Peyer's patch (tissue), 4 donors: Measurements from ENCODE around the gene SWAP70. TPM values are rescaled to one million over a fixed set of nuclear protein-coding genes. Genes with fewer than 3 reads are reported as not detected.
"Not testable (repeated sequence)": the region's sequence is repeated elsewhere in the genome, so short reads cannot be mapped to it uniquely, and the experiment has no call there.

ENCODE experiments used
- DNase-seq, 3 donors: peaks; one replicate each; pipeline ENCODE4 v3.0.0-alpha.2; 2017 to 2019
- H3K27ac ChIP-seq, 4 donors: fragments of 200-600 bp; sonication (generic); one replicate each; pipeline ENCODE4 v1.5.1; 2016 to 2019
- H3K27me3 ChIP-seq, 2 donors: fragments of 200-600 bp; sonication (generic); one replicate each; pipeline ENCODE4 v1.5.1; 2019
- H3K36me3 ChIP-seq, 3 donors: fragments of 200-600 bp; sonication (generic); one replicate each; pipeline ENCODE4 v1.5.1; 2016 to 2019
- H3K4me1 ChIP-seq, 4 donors: fragments of 200-600 bp; sonication (generic); one replicate each; pipeline ENCODE4 v1.5.1; 2016 to 2019
- H3K4me3 ChIP-seq, 4 donors: fragments of 200-600 bp; sonication (generic); 1 replicate in 3 of 4; 2 replicates in 1 of 4; pipeline ENCODE4 v1.5.1; 2016 to 2019; ENCODE audit warnings: mild to moderate bottlenecking in 1 of 4
- H3K9me3 ChIP-seq, 4 donors: fragments of 200-600 bp; sonication (generic); one replicate each; pipeline ENCODE4 v1.5.1; 2016 to 2019; ENCODE audit warnings: mild to moderate bottlenecking in 1 of 4
- POLR2A ChIP-seq, 2 donors: fragments of 450-650 bp; IDR thresholded peaks; one replicate each; pipeline ENCODE4 v1.5.1; 2017; ENCODE audit warnings: antibody characterized with exemption in 2 of 2, mild to moderate bottlenecking in 2 of 2, moderate library complexity in 2 of 2
- total RNA-seq, 4 donors: library from RNA; depleted of rRNA; stranded (reverse); fragments of >200 nt; gene quantifications; one replicate each; pipeline ENCODE4 v1.1.0, GENCODE V29; 2016
- TF ChIP-seq, protein P1 (sequence below), 6 experiments: fragments of 450-650 bp in 4 of 6; fragments of 200-600 bp in 2 of 6; sonication (generic) in 1 of 6; IDR thresholded peaks; one replicate each; pipeline ENCODE4 v1.5.1; 2017 to 2019; ENCODE audit warnings: antibody characterized with exemption in 6 of 6, mild to moderate bottlenecking in 3 of 6, moderate library complexity in 1 of 6

The SWAP70 gene
- total RNA-seq, 4 donors from 2014 or later = 16.8 to 62.7 (median 26.1) TPM

DNA sequence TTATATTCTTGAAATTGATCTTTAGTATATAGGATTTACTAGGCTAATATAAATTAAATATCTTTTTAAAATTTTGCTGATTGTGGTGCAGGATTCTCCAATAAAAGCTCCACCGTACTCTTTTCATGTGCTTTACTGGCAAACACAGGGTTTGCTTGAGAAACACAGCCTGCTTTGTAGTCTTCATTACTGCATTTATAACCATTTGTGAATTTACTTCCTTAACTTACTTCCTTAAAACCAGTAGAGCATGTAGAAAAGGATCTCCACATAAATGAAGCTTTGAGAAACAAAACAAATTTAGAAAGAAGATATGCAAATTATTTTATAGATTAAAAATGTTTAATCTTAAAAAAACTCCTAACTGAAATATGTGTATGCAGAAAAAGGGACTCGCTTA is 28.8 kb downstream of the SWAP70 start:
- H3K4me3 ChIP-seq = no peak overlapping the region
- H3K36me3 ChIP-seq = peaks cover 0 to 19% (median 0%) of the 10 kb centered on the region in 3 donors
- H3K4me1 ChIP-seq = peaks cover 0 to 29% (median 18%) of the 10 kb centered on the region in 4 donors
- H3K27ac ChIP-seq = peak overlapping the region in 3 of 4 donors; percentile 13 to 79 (median 78)
- no peaks in the 10 kb centered on the region for H3K9me3 ChIP-seq
- no peak for DNase-seq
- H3K27me3 ChIP-seq = no peaks in the 10 kb centered on the region
- TF ChIP-seq, protein P1, sequence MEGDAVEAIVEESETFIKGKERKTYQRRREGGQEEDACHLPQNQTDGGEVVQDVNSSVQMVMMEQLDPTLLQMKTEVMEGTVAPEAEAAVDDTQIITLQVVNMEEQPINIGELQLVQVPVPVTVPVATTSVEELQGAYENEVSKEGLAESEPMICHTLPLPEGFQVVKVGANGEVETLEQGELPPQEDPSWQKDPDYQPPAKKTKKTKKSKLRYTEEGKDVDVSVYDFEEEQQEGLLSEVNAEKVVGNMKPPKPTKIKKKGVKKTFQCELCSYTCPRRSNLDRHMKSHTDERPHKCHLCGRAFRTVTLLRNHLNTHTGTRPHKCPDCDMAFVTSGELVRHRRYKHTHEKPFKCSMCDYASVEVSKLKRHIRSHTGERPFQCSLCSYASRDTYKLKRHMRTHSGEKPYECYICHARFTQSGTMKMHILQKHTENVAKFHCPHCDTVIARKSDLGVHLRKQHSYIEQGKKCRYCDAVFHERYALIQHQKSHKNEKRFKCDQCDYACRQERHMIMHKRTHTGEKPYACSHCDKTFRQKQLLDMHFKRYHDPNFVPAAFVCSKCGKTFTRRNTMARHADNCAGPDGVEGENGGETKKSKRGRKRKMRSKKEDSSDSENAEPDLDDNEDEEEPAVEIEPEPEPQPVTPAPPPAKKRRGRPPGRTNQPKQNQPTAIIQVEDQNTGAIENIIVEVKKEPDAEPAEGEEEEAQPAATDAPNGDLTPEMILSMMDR (IDR thresholded peaks at IDR 0.05) = no peak
- no peak for TF ChIP-seq POLR2A (IDR thresholded peaks at IDR 0.05)

DNA sequence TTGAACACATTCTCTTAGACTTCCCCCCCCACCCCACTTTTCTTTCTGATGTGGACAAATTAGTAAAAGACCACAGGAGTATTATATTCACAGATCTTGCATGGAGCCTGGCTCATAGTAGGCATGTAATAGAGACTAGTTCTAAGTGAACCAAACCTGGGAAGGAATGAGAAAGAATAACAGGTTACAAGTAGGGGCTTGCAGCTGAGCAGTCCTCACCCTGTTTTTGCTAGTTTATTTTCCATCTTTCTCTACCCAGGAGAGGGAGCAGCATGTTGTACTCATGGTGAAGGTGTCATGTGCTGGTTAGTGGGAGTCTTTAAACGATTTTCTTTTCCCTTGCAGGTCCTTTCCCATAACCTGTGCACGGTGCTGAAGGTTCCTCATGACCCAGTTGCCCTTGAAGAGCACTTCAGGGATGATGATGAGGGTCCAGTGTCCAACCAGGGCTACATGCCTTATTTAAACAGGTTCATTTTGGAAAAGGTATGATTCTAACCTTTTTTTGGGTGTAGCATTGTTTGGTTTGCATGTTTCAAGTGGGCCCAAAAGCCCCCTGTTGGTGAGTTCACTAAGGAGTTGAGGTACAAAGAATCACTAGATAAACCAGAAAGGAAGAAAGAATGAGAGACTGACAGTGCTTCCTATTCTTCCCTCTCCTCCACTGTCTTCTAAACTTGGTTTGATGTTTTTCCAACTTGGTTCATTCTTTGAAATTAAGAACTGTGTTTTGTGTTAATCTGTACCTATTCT is 30.1 kb downstream of the SWAP70 start:
- Histone ChIP-seq H3K9me3 (no peaks in the 10 kb centered on the region), H3K4me1 (peaks cover 0 to 28% (median 15%) of the 10 kb centered on the region in 4 donors), H3K27ac (peak overlapping the region in 2 of 4 donors; percentile 78 to 79), H3K36me3 (peaks cover 0 to 19% (median 0%) of the 10 kb centered on the region in 3 donors), H3K4me3 (no peak overlapping the region), H3K27me3 (no peaks in the 10 kb centered on the region)
- DNase-seq = no peak
- TF ChIP-seq, protein P1 (IDR thresholded peaks at IDR 0.05) = no peak
- no peak for TF ChIP-seq POLR2A (IDR thresholded peaks at IDR 0.05)

DNA sequence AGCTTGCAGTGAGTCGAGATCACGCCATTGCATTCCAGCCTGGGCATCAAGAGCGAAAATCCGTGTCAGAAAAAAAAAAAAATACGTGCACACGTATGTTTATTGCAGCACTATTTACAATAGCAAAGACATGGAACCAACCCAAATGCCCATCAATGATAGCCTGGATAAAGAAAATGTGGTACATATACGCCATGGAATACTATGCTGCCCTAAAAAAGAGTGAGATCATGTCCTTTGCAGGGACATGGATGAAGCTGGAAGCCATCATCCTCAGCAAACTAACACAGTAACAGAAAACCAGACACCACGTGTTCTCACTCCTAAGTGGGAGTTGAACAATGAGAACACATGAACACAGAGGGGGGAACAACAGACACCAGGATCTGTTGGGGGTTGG is 31.4 kb downstream of the SWAP70 start:
- H3K27me3 ChIP-seq, H3K9me3 ChIP-seq, H3K4me3 ChIP-seq, DNase-seq: not testable (repeated sequence)
- peaks cover 0 to 19% (median 5%) of the 10 kb centered on the region in 4 donors for H3K4me1 ChIP-seq
- H3K36me3 ChIP-seq = peaks cover 0 to 19% (median 0%) of the 10 kb centered on the region in 3 donors
- H3K27ac ChIP-seq = peak overlapping the region in 1 of 4 donors; percentile 48

DNA sequence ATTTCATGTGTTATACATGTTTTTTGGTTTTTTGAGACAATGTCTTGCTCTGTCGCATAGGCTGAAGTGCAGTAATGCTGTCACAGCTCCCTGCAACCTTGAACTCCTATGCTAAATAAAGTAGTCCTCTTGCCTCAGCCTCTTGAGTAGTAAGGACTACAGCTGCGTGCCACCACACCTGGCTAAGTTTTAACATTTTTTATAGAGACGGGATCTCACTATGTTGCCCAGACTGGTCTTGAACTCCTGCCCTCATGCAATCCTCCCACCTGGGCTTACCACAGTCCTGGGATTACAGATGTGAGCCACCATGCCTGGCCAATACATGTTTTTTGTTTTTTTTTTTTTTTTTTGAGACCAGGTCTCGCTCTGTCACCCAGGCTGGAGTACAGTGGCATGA is 33.9 kb downstream of the SWAP70 start:
- Histone ChIP-seq H3K27ac (peak overlapping the region in 1 of 4 donors; percentile 43), H3K36me3 (peaks cover 0 to 19% (median 0%) of the 10 kb centered on the region in 3 donors), H3K4me1 (peaks cover 0 to 8% (median 2%) of the 10 kb centered on the region in 4 donors), H3K9me3 (no peaks in the 10 kb centered on the region), H3K27me3 (no peaks in the 10 kb centered on the region), H3K4me3 (no peak overlapping the region)
- no peak for DNase-seq
- TF ChIP-seq, protein P1 (IDR thresholded peaks at IDR 0.05) = no peak
- no peak for TF ChIP-seq POLR2A (IDR thresholded peaks at IDR 0.05)

DNA sequence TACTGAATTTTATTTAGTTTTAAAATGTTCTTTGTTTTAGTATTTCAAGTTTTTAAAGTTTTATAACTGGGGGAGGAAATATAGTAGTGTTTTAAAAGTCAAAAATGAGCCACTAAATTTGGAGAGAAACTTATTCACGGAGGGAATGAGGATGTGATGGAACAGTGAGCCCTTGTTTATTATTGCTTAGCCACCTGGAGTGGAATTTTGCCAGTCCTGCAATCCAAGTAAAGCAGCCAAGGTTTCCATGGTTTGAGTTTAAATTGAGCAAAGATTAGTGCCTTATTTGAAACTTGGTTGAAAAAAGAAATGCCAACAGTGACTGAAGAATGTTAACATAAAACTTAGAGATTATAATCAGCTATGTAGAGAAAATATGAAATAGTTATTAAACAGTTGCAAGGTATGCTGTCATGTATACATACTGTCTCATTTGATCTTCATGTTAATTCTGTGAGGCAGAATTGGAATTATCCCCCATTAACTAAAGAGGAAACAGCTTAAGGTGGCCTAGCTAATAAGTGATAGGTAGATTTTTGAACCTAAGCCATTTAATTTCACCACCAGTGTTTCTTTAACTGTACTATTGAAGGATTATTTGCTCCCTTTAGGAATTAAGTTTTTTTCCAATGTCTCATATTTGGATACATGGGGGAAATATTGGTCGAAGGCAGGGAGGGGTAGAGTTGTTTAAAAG is 36.4 kb downstream of the SWAP70 start:
- peaks cover 0 to 5% (median 0%) of the 10 kb centered on the region in 4 donors for H3K4me1 ChIP-seq
- peaks cover 0 to 12% (median 0%) of the 10 kb centered on the region in 3 donors for H3K36me3 ChIP-seq
- no peaks in the 10 kb centered on the region for H3K9me3 ChIP-seq
- H3K4me3 ChIP-seq = no peak overlapping the region
- no peak for DNase-seq
- TF ChIP-seq, protein P1 (IDR thresholded peaks at IDR 0.05) = no peak
- TF ChIP-seq POLR2A (IDR thresholded peaks at IDR 0.05) = no peak
- H3K27ac ChIP-seq = peak overlapping the region in 1 of 4 donors; percentile 66
- no peaks in the 10 kb centered on the region for H3K27me3 ChIP-seq

DNA sequence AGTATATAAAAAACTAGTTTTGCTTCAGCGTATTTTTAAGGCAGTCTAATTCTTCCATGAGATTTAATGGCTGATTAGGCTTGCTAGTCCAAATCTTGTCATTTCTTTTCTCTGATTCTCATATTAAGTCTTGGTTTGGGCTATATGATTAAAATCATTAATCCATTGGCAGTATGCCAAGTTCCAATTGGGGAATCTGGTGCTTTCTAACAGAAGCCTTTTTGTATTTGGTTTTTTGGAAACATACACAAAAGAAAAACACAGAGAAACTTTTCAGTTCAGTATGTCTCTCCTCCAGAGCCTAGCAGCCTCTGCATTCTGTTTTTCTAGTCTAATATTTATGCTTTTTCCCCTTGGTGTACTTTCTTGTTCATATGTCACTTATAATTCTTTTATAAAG is 37.9 kb downstream of the SWAP70 start:
- H3K9me3 ChIP-seq = no peaks in the 10 kb centered on the region
- peaks cover 0 to 4% (median 0%) of the 10 kb centered on the region in 3 donors for H3K36me3 ChIP-seq
- no peak for TF ChIP-seq POLR2A (IDR thresholded peaks at IDR 0.05)
- TF ChIP-seq, protein P1 (IDR thresholded peaks at IDR 0.05) = no peak
- DNase-seq = no peak
- no peaks in the 10 kb centered on the region for H3K27me3 ChIP-seq
- peak overlapping the region in 1 of 4 donors; percentile 66 for H3K27ac ChIP-seq
- H3K4me3 ChIP-seq = no peak overlapping the region
- peaks cover 0 to 5% (median 0%) of the 10 kb centered on the region in 4 donors for H3K4me1 ChIP-seq
